Hindlimb muscle (tissue), 1 donor: ENCODE data around the gene BSN. TPM values are rescaled to one million over a fixed set of nuclear protein-coding genes. Genes with fewer than 3 reads are reported as not detected.

Experiments used
- DNase-seq: peaks from one replicate; pipeline ENCODE4 v3.0.0-alpha.2; 2013
- polyA plus RNA-seq: library from polyadenylated mRNA; unstranded; fragments of 120-200 nt; gene quantifications from one replicate; pipeline ENCODE4 v1.2.1, GENCODE V29; 2013; ENCODE audit not compliant: insufficient read length

BSN gene
- polyA plus RNA-seq, 1 donor = 1.4 TPM

GRCh38 chr3:49700014-49700413 lies 145.7 kb downstream of the BSN start:
- no peak for DNase-seq

GRCh38 chr3:49700453-49701128 lies 146.3 kb downstream of the BSN start:
- DNase-seq = no peak

GRCh38 chr3:49701388-49702077 lies 147.3 kb downstream of the BSN start:
- DNase-seq = no peak

- DNase-seq = no peak
Measured at GRCh38 chr3:49702672-49703071, 148.4 kb downstream of the BSN start.

GRCh38 chr3:49703443-49703927 lies 149.2 kb downstream of the BSN start:
- no peak for DNase-seq

GRCh38 chr3:49703956-49704355 lies 149.7 kb downstream of the BSN start:
- DNase-seq = no peak

- DNase-seq = no peak
Measured at GRCh38 chr3:49704629-49705028, 150.4 kb downstream of the BSN start.

GRCh38 chr3:49705390-49705960 lies 151.2 kb downstream of the BSN start:
- no peak for DNase-seq

GRCh38 chr3:49706456-49707112 lies 152.3 kb downstream of the BSN start:
- no peak for DNase-seq

GRCh38 chr3:49707113-49707480 lies 152.8 kb downstream of the BSN start:
- DNase-seq = no peak

- no peak for DNase-seq
Measured at GRCh38 chr3:49709852-49710251, 155.6 kb downstream of the BSN start.

- DNase-seq = no peak
Measured at GRCh38 chr3:49711489-49711888, 157.2 kb downstream of the BSN start.

GRCh38 chr3:49712166-49712565 lies 157.9 kb downstream of the BSN start:
- no peak for DNase-seq

GRCh38 chr3:49712631-49713317 lies 158.5 kb downstream of the BSN start:
- no peak for DNase-seq

GRCh38 chr3:49713336-49714105 lies 159.2 kb downstream of the BSN start:
- DNase-seq = no peak

GRCh38 chr3:49714728-49715550 lies 160.7 kb downstream of the BSN start:
- DNase-seq = no peak

GRCh38 chr3:49715611-49716121 lies 161.4 kb downstream of the BSN start:
- DNase-seq = no peak

- DNase-seq = no peak
Measured at GRCh38 chr3:49716169-49716568, 161.9 kb downstream of the BSN start.

GRCh38 chr3:49716691-49717210 lies 162.5 kb downstream of the BSN start:
- no peak for DNase-seq

- DNase-seq = no peak
Measured at GRCh38 chr3:49717211-49717958, 163.1 kb downstream of the BSN start.
